ACHN (cell line): ENCODE results near the gene FRMPD2.
"Not testable (repeated sequence)": the region's sequence is repeated elsewhere in the genome, so short reads cannot be mapped to it uniquely, and the experiment has no call there.

Experiments used
- DNase-seq: peaks from one replicate; pipeline ENCODE4 v3.0.0-alpha.2; 2015
- in situ Hi-C: cut with HindIII; loops from 2 replicates; pipeline ENCODE4 v1.10.0; 2017; ENCODE audit warnings: low sequenced_read_pairs, low pct_ligation_motif_present, low pct_unique_long_range_greater_than_20kb

Gene FRMPD2

GRCh38 chr10:48239618-48240017 is 34.9 kb downstream of the FRMPD2 start:
- in situ Hi-C loops = no loop called here
- no peak for DNase-seq

- in situ Hi-C loops = no loop called here
Observed at GRCh38 chr10:48238826-48239520, 35.5 kb downstream of the FRMPD2 start.

DNA sequence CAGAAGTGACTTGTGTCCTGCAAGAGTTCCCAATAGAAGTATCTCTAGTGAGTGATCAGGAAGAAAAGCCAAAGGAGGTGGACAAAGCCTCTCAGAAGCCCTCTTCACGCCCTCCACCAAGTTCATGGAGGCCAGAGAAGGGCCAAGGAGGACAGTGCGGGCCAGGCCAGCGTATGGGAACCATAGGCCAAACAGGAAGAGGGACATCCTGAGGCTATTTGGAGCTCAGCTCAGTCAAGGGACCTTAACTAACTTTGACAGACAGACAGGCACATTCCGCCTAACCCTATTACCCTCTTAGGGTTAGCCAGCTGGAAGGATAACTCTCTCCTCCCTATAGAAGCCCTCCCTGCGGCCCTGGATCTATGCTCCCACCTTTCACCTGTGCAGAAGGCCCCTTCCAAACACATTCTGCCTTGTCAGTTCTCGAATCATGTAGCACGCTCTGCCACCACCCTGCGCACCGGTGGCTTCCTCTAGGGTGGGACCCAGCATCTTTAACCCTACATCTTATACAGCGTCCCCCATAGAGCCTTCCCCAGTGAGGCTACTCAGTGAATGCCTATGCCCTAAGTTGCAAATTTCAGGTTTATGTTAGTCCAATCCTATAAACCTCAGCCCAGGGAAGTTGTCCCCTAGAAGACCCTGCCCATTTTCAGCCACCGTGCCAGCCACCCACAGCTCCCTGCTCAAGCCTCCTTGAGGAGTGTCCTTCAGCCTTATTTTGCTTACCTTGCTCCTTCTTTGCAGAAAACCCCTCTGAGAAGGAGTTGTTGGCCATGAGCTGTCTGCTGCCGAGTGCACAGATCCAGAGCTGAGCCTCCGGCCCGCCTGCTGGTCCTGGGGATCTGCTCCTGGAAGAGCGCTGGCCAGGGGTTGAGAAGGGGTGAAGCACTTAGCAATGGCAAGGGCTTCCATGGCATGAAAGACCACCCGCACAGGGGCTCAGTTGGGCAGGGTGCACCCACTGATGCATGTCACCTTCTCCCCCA is 36.9 kb downstream of the FRMPD2 start:
- no peak for DNase-seq

More at GRCh38 chr10:48238826-48239520, 35.5 kb downstream of the FRMPD2 start:
- no peak for DNase-seq

GRCh38 chr10:48236199-48236621 is 38.3 kb downstream of the FRMPD2 start:
- DNase-seq = no peak
- in situ Hi-C loops = no loop called here

More for the DNA sequence above, 36.9 kb downstream of the FRMPD2 start:
- in situ Hi-C loops = no loop called here

- DNase-seq = no peak
- in situ Hi-C loops = no loop called here
Observed at GRCh38 chr10:48235501-48235900, 39.0 kb downstream of the FRMPD2 start.

DNA sequence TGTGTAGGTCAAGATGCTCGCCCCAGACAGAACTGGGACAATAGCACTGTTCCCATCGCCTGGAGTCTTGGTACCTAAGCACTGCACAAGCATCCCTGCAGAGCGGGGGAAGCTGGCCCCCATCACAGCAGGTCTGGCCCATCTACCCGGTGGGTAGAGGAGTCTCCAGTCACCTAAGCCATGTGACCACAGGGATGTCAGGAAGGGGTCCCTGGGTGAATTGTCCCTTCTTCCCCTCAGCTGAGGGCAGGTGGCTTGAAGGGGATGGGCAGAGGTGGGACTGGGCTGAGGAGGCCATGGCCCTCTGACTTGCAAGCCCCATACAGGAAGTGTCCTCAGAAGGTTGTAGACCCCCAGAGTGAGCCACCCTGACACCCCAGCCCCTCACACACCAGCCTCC is 39.7 kb downstream of the FRMPD2 start:
- in situ Hi-C loops = no loop called here
- DNase-seq = no peak

DNA sequence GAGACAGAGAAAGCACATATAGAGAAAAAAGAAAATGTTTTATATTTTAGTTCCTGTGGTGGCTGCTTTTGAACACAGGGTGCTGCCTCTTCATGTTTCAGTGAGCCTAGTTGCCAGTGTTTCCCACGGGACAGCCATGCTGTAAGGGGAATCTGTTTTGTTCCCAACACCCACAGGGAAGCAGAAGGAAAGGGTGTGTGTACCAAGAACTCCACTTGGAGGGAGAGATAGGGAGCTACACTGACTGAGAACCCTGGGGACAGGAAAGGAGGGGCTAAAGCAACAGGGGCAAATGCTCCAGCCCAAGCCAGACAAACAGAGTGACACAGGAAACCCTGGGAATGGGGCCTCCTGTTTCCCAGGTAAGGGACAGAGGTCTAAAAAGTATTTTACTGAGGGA is 40.2 kb downstream of the FRMPD2 start:
- in situ Hi-C loops = no loop called here

GRCh38 chr10:48233559-48234005 is 40.9 kb downstream of the FRMPD2 start:
- in situ Hi-C loops = no loop called here
- no peak for DNase-seq

More for the DNA sequence above, 40.2 kb downstream of the FRMPD2 start:
- no peak for DNase-seq

DNA sequence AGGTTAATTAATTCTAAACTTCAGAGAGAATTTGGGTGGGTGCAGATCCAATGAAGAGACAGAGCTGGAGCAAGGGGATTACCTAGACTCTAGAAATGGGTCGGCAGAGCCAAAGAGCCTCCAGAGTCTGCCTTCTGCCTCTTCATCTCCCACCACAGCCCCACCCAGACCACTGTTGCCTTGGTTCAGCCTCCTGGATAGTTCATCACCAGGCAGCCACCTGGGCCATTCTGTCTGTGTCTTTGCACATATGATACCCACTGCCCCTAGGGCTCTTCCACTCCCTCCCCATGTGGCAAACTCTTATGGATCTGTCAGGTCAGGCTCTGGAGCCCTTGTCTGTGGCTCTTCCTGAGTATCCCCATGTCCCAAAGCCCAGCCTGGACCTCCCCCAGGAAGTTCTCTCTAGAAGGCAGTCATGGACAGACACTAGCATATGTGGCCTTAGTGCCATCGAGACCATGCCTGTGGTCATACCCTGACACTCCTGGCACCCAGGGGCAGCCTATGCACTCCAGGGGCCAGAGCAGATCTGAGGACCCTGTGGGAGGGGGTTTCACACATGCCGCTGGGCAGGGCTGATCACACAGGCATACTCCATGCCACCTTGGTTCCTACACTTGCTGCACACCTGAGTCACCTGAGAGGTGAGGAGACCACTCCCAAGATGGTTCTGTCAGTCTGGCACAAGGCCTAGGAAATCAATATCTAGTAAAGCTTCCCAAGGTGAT is 41.6 kb downstream of the FRMPD2 start:
- in situ Hi-C loops = no loop called here
- no peak for DNase-seq

DNA sequence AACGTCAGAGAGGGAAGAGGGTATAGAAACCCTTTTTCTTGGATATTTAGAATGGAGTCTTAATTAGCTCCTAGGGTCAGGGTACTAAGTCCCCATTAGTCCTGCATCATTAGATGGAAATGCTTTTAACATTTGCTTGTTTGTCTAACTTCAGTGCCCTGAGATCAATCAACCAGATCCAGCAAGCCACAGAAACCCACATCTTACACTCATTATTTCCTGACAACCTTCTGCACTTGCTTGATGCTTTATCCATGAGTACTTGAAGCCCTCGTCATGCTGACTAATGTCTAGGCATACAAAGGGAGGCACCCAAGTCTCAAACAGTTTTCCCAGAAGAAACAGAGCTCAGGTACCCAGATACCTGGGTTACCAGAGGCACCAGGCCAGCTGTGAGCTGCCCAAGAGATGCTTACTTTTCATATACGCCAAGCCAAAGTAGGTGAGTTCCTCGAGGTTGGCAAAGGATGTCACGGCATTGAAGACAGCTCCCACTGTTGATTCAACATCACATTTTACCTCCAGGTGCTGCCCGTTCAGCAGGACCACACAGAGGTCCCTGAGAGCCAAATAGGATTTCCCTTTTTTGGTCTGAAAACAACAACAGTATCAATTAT is 42.7 kb downstream of the FRMPD2 start:
- in situ Hi-C loops = no loop called here
- no peak for DNase-seq

GRCh38 chr10:48231178-48231577 is 43.3 kb downstream of the FRMPD2 start:
- in situ Hi-C loops = no loop called here

GRCh38 chr10:48227213-48227612 is 47.3 kb downstream of the FRMPD2 start:
- DNase-seq = no peak
- in situ Hi-C loops = no loop called here

More at GRCh38 chr10:48231178-48231577, 43.3 kb downstream of the FRMPD2 start:
- no peak for DNase-seq

GRCh38 chr10:48224979-48225560 is 49.4 kb downstream of the FRMPD2 start:
- in situ Hi-C loops = no loop called here
- no peak for DNase-seq

DNA sequence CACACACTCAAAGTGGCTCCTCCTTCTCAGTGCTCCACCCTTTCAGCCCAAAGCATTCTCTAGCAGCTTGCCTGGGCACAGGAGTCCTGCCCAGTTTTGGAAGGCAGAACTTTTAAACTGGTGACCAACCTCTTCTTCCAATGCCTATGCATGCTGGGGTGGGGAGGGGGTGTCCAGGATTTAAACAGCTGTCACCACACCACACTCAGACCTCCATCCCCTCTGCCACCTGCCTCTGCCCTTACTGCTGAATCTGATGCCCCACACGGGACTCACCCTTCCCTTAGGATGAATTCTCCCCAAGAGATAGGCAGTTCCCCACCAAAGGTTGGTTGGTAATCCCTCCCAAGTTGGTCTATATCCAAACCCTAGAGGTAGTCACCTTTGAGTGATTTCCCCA is 50.2 kb downstream of the FRMPD2 start:
- DNase-seq = no peak
- in situ Hi-C loops = no loop called here

DNA sequence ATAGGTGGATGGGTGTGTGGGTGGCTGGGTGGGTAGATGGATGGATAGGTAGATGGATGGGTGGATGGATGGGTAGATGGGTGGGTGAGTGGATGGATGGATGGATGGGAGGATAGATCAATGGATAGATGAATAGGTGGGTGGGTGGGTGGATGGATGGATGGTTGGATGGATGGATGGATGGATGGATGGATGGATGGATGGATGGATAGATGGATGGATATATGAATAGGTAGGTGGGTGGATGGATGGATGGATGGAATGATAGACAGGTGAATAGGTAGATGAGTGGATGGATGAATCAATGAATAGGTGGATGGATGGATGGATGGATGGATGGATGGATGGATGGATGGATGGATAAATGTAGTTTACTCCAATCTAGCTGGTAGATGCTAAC is 52.7 kb downstream of the FRMPD2 start:
- in situ Hi-C loops = no loop called here
- no peak for DNase-seq

DNA sequence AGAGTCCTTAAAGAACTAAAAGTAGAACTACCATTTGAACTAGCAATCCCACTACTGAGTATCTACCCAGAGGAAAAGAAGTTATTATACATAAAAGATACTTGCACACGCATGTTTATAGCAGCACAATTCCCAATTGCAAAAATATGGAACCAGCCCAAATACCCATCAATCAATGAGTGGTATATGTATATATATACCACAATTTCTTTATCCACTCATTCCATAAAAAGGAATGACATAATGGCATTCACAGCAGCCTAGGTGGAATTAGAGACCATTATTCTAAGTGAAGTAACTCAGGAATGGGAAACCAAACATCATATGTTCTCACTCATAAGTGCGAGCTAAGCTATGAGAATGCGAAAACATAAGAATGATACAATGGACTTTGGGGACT is 53.5 kb downstream of the FRMPD2 start:
- DNase-seq, in situ Hi-C loops: not testable (repeated sequence)

DNA sequence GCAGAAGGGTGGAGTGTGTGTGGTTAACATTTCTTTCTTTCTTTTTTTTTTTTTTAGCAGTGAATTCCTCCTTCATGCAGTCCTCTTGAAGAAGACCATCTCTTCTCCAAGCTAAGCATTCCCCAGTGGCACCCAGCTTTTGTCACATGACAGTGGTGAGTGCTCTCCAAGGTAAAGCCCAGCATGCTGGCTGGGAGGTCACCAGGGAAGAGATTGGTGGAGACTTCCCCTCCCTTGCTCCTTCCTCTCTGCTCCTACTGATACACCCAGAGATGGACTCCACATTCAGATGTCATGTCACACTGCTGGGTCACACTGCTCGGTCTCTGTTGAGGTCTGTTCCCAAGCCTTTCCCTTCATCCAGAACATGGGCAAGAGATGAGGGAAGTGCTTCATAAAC is 55.3 kb downstream of the FRMPD2 start:
- no peak for DNase-seq
- in situ Hi-C loops = no loop called here

GRCh38 chr10:48216744-48217143 is 57.8 kb downstream of the FRMPD2 start:
- DNase-seq = no peak
- in situ Hi-C loops = no loop called here
